ENCODE data around the gene SORCS3.

The SORCS3 gene

GRCh38 chr10:105138358-105138757 lies 497.3 kb downstream of the SORCS3 start:
- no peak for DNase-seq

- no peak for DNase-seq
These were observed 498.3 kb downstream of the SORCS3 start for GRCh38 chr10:105139363-105139896.

GRCh38 chr10:105140600-105140999 lies 499.5 kb downstream of the SORCS3 start:
- DNase-seq, result no peak

- no peak for DNase-seq
These were observed 504.6 kb downstream of the SORCS3 start for GRCh38 chr10:105145711-105146110.

- DNase-seq, result no peak
These were observed 505.3 kb downstream of the SORCS3 start for GRCh38 chr10:105146436-105146835.

- no peak for DNase-seq
These were observed 507.4 kb downstream of the SORCS3 start for GRCh38 chr10:105148456-105148855.

- DNase-seq, result no peak
These were observed 507.8 kb downstream of the SORCS3 start for GRCh38 chr10:105148921-105149320.

- no peak for DNase-seq
These were observed 508.3 kb downstream of the SORCS3 start for GRCh38 chr10:105149371-105149891.

- DNase-seq, result no peak
These were observed 509.3 kb downstream of the SORCS3 start for GRCh38 chr10:105150259-105150880.

GRCh38 chr10:105154736-105155135 lies 513.6 kb downstream of the SORCS3 start:
- no peak for DNase-seq

GRCh38 chr10:105159268-105159667 lies 518.2 kb downstream of the SORCS3 start:
- DNase-seq, result no peak

- no peak for DNase-seq
These were observed 520.1 kb downstream of the SORCS3 start for GRCh38 chr10:105161149-105161548.

- DNase-seq, result no peak
These were observed 520.7 kb downstream of the SORCS3 start for GRCh38 chr10:105161767-105162166.

GRCh38 chr10:105170521-105170920 lies 529.4 kb downstream of the SORCS3 start:
- DNase-seq, result no peak

GRCh38 chr10:105171945-105172344 lies 530.9 kb downstream of the SORCS3 start:
- DNase-seq, result no peak

GRCh38 chr10:105181626-105182025 lies 540.5 kb downstream of the SORCS3 start:
- no peak for DNase-seq

- DNase-seq, result no peak
These were observed 542.4 kb downstream of the SORCS3 start for GRCh38 chr10:105183536-105183935.

GRCh38 chr10:105185161-105185560 lies 544.1 kb downstream of the SORCS3 start:
- no peak for DNase-seq

GRCh38 chr10:105187243-105187642 lies 546.2 kb downstream of the SORCS3 start:
- DNase-seq, result no peak

GRCh38 chr10:105188737-105189462 lies 547.8 kb downstream of the SORCS3 start:
- DNase-seq, result no peak

- no peak for DNase-seq
These were observed 548.3 kb downstream of the SORCS3 start for GRCh38 chr10:105189463-105189800.

GRCh38 chr10:105192146-105192545 lies 551.1 kb downstream of the SORCS3 start:
- no peak for DNase-seq

- DNase-seq, result no peak
These were observed 551.8 kb downstream of the SORCS3 start for GRCh38 chr10:105192861-105193260.

GRCh38 chr10:105195831-105196230 lies 554.7 kb downstream of the SORCS3 start:
- DNase-seq, result no peak
